ENCODE results near the gene EIF4A2. TPM values are rescaled to one million over a fixed set of nuclear protein-coding genes. Genes with fewer than 3 reads are reported as not detected.

The EIF4A2 gene
- 416 and 440 TPM in 2 replicates for total RNA-seq (2014; rRNA removed; shearing (Covaris generic))

GRCh38 chr3:186783058-186783730 lies at the start of gene EIF4A2:
Gene EIF4A2, plus strand, starts transcription at chr3:186783577. Its CDS starts 34 bp downstream, at chr3:186783611.
- peak; percentile 85 for DNase-seq (ENCODE audit: low spot score)

GRCh38 chr3:186742618-186743380 lies 40.6 kb upstream of the EIF4A2 start:
- DNase-seq (ENCODE audit: low spot score) = no peak

GRCh38 chr3:186743666-186744065 lies 39.7 kb upstream of the EIF4A2 start:
- no peak for DNase-seq (ENCODE audit: low spot score)

DNA sequence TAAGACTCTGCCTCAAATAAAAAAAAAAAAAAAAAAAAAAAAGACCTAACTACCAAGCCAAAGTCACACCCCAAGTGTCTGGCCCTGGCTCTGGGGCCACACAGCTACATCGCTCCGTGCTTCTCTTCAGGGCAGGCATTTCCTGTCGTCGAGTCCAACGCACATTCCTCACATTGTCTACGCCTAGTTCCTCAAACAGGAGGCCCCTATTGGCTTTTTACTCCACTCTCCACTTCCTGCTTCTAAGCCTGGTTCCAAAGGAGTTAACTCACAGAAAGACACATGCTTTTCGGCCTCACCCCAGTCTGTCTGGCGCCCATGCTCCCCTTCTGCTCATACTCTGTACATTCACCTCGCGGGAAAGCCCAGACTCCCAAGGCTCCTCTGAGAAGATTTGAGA lies 37.4 kb upstream of the EIF4A2 start:
- peak; percentile 75 for DNase-seq (ENCODE audit: low spot score)

DNA sequence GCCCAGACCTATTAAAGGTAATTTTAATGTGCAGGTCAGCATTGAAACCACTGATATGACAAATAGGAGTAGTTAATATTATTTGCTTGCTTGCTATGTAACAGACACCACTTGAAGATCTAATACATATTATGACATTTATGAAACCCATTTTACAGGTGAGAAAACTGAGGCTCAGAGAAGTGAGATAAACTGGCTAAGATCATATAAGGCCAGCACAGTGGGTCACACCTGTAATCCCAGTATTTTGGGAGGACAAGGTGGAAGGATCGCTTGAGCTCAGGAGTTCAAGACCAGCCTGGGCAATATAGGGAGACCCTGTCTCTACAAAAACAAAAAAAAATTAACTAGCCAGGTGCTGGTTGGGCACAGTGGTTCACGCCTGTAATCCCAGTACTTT lies 33.1 kb upstream of the EIF4A2 start:
- DNase-seq (ENCODE audit: low spot score) = no peak

GRCh38 chr3:186751480-186751879 lies 31.9 kb upstream of the EIF4A2 start:
- no peak for DNase-seq (ENCODE audit: low spot score)

GRCh38 chr3:186754006-186754405 lies 29.4 kb upstream of the EIF4A2 start:
- no peak for DNase-seq (ENCODE audit: low spot score)

DNA sequence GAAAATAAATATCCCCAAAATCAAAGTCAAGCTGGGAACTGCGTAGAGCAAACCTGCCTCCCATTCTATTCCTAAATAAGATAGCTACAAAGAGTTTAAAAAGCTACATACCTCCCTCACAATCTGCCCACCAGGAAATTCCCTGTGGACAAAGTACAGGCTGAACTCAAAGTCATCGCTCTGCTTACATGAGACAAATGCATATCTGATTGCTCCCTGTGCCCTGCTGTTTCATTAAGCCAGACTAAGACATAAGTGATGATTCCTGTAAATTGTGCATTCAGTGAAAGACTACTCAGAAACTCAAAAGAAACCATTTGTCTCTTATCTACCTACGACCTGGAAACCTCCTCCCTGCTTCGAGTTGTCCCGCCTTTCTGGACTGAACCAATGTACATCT lies 28.5 kb upstream of the EIF4A2 start:
- no peak for DNase-seq (ENCODE audit: low spot score)

DNA sequence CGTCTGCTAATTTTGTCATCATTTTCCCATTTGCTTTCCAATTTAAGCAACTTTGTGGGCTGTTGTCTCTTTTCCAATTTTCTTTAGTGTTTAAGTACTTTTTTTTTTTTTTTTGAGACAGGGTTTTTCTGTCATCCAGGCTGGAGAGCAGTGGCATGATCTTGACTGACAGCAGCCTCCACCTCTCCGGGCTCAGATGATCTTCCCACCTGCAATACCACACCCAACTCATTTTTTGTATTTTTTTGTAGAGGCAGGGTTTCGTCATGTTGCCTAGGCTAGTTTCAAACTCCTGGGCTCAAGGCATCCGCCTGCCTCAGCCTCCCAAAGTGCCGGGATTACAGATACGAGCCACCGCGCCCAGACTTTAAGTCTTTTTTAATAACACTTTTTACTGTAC lies 26.2 kb upstream of the EIF4A2 start:
- no peak for DNase-seq (ENCODE audit: low spot score)

DNA sequence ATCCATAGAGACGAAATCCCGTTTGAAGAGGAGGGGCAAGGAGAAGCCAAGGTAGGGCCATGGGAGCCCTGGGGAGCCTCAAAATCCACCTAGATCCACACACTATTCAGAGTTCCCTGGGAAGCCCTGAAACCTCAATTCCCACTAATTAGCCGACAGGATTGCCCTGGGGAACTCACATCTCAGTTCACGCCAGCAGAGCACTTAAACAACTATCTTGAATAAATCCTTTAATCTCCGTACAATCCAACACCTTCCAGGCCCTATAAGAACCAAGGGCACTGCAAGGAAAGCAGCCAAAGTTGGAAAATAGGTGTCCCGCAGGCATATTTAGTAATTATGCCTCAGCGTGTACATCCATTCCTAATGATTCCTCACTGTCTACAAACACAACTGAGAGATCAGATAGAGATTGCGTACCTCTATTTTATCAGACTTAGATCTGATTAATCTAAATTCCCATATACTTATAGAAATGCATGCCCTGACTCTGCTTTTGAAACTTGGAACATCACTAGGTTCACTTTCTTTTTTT lies 25.6 kb upstream of the EIF4A2 start:
- DNase-seq (ENCODE audit: low spot score) = no peak

GRCh38 chr3:186759231-186759930 lies 24.0 kb upstream of the EIF4A2 start:
- no peak for DNase-seq (ENCODE audit: low spot score)

DNA sequence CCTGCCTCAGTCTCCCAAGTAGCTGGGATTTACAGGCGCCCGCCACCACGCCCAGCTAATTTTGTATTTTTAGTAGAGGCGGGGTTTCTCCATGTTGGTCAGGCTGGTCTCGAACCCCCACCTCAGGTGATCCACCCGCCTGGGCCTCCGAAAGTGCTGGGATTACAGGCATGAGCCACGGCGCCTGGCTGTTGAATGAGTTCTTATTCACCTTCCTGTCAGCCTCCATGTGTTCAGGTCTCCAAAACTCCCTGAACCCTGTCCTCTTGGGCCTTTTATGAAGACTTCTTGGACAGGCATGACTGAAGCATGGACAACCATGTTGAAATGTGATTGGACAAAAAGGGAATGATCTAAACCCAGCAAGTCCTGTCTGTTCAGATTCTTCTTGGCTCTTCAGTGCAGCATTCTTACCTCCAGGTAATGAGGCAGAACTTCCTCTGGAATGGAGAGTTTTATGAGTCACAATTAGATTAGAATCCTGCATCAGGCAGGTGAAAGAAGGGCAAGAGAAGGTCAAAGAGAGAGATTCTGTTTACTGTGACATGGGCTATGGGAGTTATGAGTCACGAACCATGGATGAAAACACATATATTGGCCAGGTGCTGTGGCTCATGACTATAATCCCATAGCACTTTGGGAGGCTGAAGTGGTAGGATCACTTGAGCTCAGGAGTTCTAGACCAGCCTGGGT lies 23.1 kb upstream of the EIF4A2 start:
- DNase-seq (ENCODE audit: low spot score) = peak; percentile 40

DNA sequence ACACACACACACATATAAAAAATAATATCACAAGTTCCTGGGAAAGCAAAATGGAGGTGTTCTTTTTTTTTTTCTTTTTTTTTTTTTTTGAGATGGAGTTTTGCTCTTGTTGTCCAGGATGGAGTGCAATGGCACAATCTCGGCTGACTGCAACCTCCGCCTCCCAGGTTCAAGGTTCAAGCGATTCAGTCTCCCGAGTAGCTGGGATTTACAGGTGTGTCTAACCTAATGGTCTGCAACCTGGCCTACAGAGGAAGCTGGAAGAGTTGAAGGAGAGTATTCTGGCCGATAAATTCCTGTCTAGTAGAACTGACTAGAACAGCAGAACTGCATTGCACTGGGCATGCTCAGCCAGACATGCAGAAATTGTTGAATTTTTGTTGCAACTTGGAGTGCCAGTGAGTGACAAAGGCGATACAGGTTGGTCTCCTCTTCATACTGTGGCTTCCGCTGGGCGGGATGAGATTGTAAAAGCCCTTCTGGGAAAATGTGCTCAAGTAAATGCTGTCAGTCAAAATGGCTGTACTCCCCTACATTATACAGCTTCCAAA lies 22.4 kb upstream of the EIF4A2 start:
- no peak for DNase-seq (ENCODE audit: low spot score)

- DNase-seq (ENCODE audit: low spot score) = no peak
Measured at GRCh38 chr3:186772281-186772694, 11.1 kb upstream of the EIF4A2 start.

DNA sequence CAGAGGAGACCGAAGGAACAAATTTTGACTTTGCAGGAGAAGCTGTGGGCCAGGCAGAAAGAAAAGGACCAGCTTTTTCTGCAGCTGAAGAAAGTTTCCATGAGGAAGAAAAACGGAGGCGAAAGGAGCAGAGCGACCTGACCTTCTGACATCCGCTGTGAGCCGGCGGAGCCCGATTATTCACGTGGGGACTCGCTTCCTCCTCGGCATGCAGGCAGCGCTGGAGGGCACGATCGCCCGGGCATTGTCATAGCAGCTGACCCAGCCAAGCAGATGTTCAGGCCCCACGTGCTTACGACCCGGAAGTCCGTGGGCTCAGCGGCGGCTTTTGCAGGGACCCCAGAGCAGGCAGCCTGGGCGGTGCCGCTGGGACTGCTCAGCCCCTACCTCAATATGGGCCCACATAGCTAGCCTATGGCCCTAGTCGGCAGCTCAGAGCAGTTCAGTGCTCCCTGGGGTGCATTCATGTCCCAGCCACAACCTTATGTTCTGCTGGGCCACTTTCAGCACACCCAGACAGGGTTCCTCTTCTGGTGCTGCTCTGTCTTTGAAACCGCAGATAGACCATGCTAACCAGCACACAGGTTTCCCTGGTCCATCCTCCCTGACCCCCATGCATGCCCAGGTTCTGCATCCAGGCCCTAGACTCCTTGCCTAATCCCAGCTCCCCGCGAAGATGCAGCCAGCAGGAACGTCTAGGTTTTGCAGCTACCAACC lies 10.5 kb upstream of the EIF4A2 start:
- DNase-seq (ENCODE audit: low spot score) = no peak

DNA sequence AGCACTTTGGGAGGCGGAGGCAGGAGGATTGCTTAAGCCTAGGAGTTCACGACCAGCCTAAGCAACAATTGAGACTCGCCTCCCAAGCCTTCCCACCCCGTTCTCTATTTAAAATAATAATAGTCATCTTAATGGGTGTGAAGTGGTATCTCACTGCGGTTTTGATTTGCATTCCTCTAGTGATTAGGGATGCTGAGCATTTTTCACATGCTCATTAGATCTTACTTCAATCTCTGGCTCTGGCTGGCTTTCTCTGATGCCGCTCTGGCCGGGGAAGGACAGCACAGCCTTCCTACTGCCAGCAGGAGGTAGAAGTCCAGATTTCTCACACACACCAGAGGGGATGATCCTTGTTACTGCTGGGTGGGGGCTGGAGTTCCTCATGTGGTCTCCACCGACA lies 7.4 kb upstream of the EIF4A2 start:
- no peak for DNase-seq (ENCODE audit: low spot score)

DNA sequence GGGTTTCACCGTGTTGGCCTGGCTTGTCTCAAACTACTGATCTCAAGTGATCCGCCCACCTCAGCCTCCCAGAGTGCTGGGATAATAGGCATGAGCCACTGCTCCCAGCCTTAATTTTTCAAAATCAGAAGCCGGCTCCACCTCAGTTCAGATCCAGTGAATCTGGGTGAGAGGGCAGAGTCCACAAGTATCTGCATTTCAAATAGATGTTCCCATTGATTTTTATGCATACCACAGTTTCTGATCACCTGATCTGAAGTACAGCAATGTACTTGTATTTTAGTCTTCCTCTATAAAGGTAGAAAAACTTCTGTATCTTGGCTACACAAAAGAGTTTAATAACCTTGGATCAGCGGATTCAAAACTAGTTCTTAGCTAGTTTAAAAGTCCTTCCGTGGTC lies 4.2 kb upstream of the EIF4A2 start:
- DNase-seq (ENCODE audit: low spot score) = no peak

- no peak for DNase-seq (ENCODE audit: low spot score)
Measured at GRCh38 chr3:186782542-186783057, 777 bp upstream of the EIF4A2 start.

- peak; percentile 69 for DNase-seq (ENCODE audit: low spot score)
Measured at GRCh38 chr3:186783731-186784515, 546 bp downstream of the EIF4A2 start.
